HepG2 (cell line): Measurements from ENCODE around the gene THBS4. TPM values are rescaled to one million over a fixed set of nuclear protein-coding genes. Genes with fewer than 3 reads are reported as not detected.

Experiments used
- GZF1 ChIP-seq: sonication (generic); formaldehyde crosslinking; IDR thresholded peaks from 2 replicates; pipeline ENCODE4 v1.5.1; 2020; ENCODE audit warnings: mild to moderate bottlenecking, missing genetic modification reagents
- HDAC1 ChIP-seq: sonication (generic); formaldehyde crosslinking; IDR thresholded peaks from 2 replicates; pipeline ENCODE4 v1.5.1; 2020; ENCODE audit warnings: mild to moderate bottlenecking, missing genetic modification reagents
- HDAC2 ChIP-seq: sonication (generic); formaldehyde crosslinking; IDR thresholded peaks from 2 replicates; pipeline ENCODE4 v1.4.0; 2020; ENCODE audit warnings: missing genetic modification reagents
- HNF1B ChIP-seq: sonication (generic); formaldehyde crosslinking; IDR thresholded peaks from 2 replicates; pipeline ENCODE4 v1.5.1; 2020; ENCODE audit warnings: mild to moderate bottlenecking, moderate library complexity, missing genetic modification reagents
- KDM6A ChIP-seq: IDR thresholded peaks from 2 replicates; pipeline ENCODE4 v1.6.1; 2016; ENCODE audit warnings: low read depth
- KLF13 ChIP-seq: sonication (generic); formaldehyde crosslinking; IDR thresholded peaks from 2 replicates; pipeline ENCODE4 v1.4.0; 2020; ENCODE audit warnings: mild to moderate bottlenecking, missing genetic modification reagents
- MAFK ChIP-seq, 2 experiments: IDR thresholded peaks in 1 of 2; conservative IDR thresholded peaks in 1 of 2; 2 replicates each; pipeline ENCODE4 v1.6.1; 2011; ENCODE audit warnings: improper control_type of control experiment in 2 of 2, low read length in 2 of 2
- MYPOP ChIP-seq: sonication (generic); formaldehyde crosslinking; IDR thresholded peaks from 2 replicates; pipeline ENCODE4 v1.8.1; 2023; ENCODE audit warnings: mild to moderate bottlenecking, moderate library complexity, missing genetic modification reagents
- PBX2 ChIP-seq: IDR thresholded peaks from 2 replicates; pipeline ENCODE4 v1.6.1; 2016; ENCODE audit warnings: control low read depth
- PPARG ChIP-seq: conservative IDR thresholded peaks from 2 replicates; pipeline ENCODE4 v1.6.1; 2016; ENCODE audit warnings: missing biosample characterization, missing genetic modification reagents
- TARDBP ChIP-seq: sonication (generic); formaldehyde crosslinking; IDR thresholded peaks from 2 replicates; pipeline ENCODE4 v1.8.0; 2022; ENCODE audit warnings: mild to moderate bottlenecking, missing genetic modification reagents
- TCF12 ChIP-seq, 2 experiments: fragments of 450-650 bp in 1 of 2; sonication (generic) in 1 of 2; formaldehyde crosslinking in 1 of 2; IDR thresholded peaks; 2 replicates each; pipeline versions ENCODE4 v1.6.1 to v1.8.0; 2017 to 2022; ENCODE audit warnings: antibody characterized with exemption in 1 of 2, mild to moderate bottlenecking in 1 of 2, missing genetic modification reagents in 1 of 2, moderate library complexity in 1 of 2
- TFDP2 ChIP-seq: sonication (generic); formaldehyde crosslinking; IDR thresholded peaks from 2 replicates; pipeline ENCODE4 v1.4.0; 2020; ENCODE audit warnings: missing genetic modification reagents
- XBP1 ChIP-seq: sonication (generic); formaldehyde crosslinking; IDR thresholded peaks from 2 replicates; pipeline ENCODE4 v1.5.0; 2020; ENCODE audit warnings: missing genetic modification reagents
- ZEB1 ChIP-seq: IDR thresholded peaks from 2 replicates; pipeline ENCODE4 v1.6.1; 2012; ENCODE audit warnings: mild to moderate bottlenecking, low read depth, inconsistent platforms; ENCODE audit not compliant: insufficient replicate concordance
- ZFP62 ChIP-seq: sonication (generic); formaldehyde crosslinking; IDR thresholded peaks from 2 replicates; pipeline ENCODE4 v1.4.0; 2020; ENCODE audit warnings: missing genetic modification reagents
- ZNF235 ChIP-seq: sonication (generic); formaldehyde crosslinking; IDR thresholded peaks from 2 replicates; pipeline ENCODE4 v1.8.1; 2023; ENCODE audit warnings: mild to moderate bottlenecking, missing genetic modification reagents, borderline replicate concordance
- ZNF362 ChIP-seq: sonication (generic); formaldehyde crosslinking; IDR thresholded peaks from 2 replicates; pipeline ENCODE4 v1.4.0; 2020; ENCODE audit warnings: missing genetic modification reagents, mild to moderate bottlenecking, borderline replicate concordance
- ZNF547 ChIP-seq: sonication (generic); formaldehyde crosslinking; IDR thresholded peaks from 2 replicates; pipeline ENCODE4 v1.5.1; 2020; ENCODE audit warnings: mild to moderate bottlenecking, missing genetic modification reagents
- ZNF574 ChIP-seq: sonication (generic); formaldehyde crosslinking; IDR thresholded peaks from 2 replicates; pipeline ENCODE4 v1.4.0; 2020; ENCODE audit warnings: missing genetic modification reagents
- ZNF747 ChIP-seq: sonication (generic); formaldehyde crosslinking; IDR thresholded peaks from 2 replicates; pipeline ENCODE4 v1.8.1; 2023; ENCODE audit warnings: missing genetic modification reagents, mild to moderate bottlenecking, borderline replicate concordance
- ZNF878 ChIP-seq: sonication (generic); formaldehyde crosslinking; IDR thresholded peaks from 2 replicates; pipeline ENCODE4 v1.8.1; 2023; ENCODE audit warnings: mild to moderate bottlenecking, missing genetic modification reagents, moderate library complexity
- polyA plus RNA-seq, 8 experiments: library from polyadenylated mRNA; depleted of rRNA in 3 of 8; stranded (reverse) in 7 of 8; unstranded in 1 of 8; fragments of >200 nt; fragmentation: Illumina TruSeq in 4 of 8; extraction: Trizol in 4 of 8; gene quantifications; 2 replicates each; pipeline versions ENCODE4 v1.2.1 to v1.2.3, GENCODE V29; 2011 to 2016; ENCODE audit warnings: low read depth in 4 of 8, missing spikeins in 1 of 8, mixed read lengths in 1 of 8; ENCODE audit not compliant: insufficient read depth in 1 of 8
- total RNA-seq, 5 experiments: library from RNA; depleted of rRNA; stranded (reverse); fragments of >200 nt; fragmentation: Illumina TruSeq; extraction: Trizol; gene quantifications; 2 replicates each; pipeline ENCODE4 v1.2.3, GENCODE V29; 2016; ENCODE audit warnings: low read depth in 1 of 5

The THBS4 gene
- total and polyA plus RNA-seq, 2 of the 13 experiments (the other 11 are each of a cell fraction or from before 2014, with no cell fraction given), result 0.60 to 1.2 TPM

GRCh38 chr5:80093796-80094195 is 58.6 kb downstream of the THBS4 start (continued):
- TF ChIP-seq ZNF747 (CRISPR knock-in tag), result no peak
- TF ChIP-seq MAFK (conservative IDR thresholded peaks at IDR 0.05 in 1 of 2, IDR thresholded peaks at IDR 0.05 in 1 of 2; ENCODE audit: low read length in 2 of 2), result no peak
- TF ChIP-seq PPARG (CRISPR knock-in tag), result 0 out of 2 replicates have a peak, but pooled peaks have one; percentile 10
- peak; percentile 61 for TF ChIP-seq KDM6A
- TF ChIP-seq PBX2 (CRISPR knock-in tag), result no peak
- peak; percentile 70; the same call in 1 of the 2 replicates for TF ChIP-seq HNF1B
- TF ChIP-seq TARDBP, result no peak
- TF ChIP-seq GZF1 (CRISPR knock-in tag), result no peak
- peak; percentile 31; the same call in 1 of the 2 replicates for TF ChIP-seq ZNF574 (CRISPR knock-in tag)
- TF ChIP-seq ZNF235 (CRISPR knock-in tag), result no peak
- TF ChIP-seq ZNF547 (CRISPR knock-in tag), result 0 out of 2 replicates have a peak, but pooled peaks have one; percentile 49
- TF ChIP-seq XBP1, result no peak
- peak; percentile 49 for TF ChIP-seq ZEB1
- 0 out of 2 replicates have a peak, but pooled peaks have one; percentile 24 for TF ChIP-seq ZNF362 (CRISPR knock-in tag)
- no peak for TF ChIP-seq TCF12 (IDR thresholded peaks at IDR 0.05)
- no peak for TF ChIP-seq TCF12 (CRISPR knock-in tag; IDR thresholded peaks at IDR 0.05)
- TF ChIP-seq MYPOP (CRISPR knock-in tag), result no peak
- TF ChIP-seq HDAC1 (CRISPR knock-in tag), result 0 out of 2 replicates have a peak, but pooled peaks have one; percentile 27
- TF ChIP-seq KLF13, result no peak
- no peak for TF ChIP-seq TFDP2 (CRISPR knock-in tag)
- TF ChIP-seq HDAC2 (CRISPR knock-in tag), result peak; percentile 57
- no peak for TF ChIP-seq ZFP62
- TF ChIP-seq ZNF878 (CRISPR knock-in tag), result 0 out of 2 replicates have a peak, but pooled peaks have one; percentile 70
